Measurements from ENCODE around the gene PLA2G2F.

GRCh38 chr1:20153000-20153418 is 13.9 kb downstream of the PLA2G2F start:
- TF ChIP-seq CTCF (IDR thresholded peaks at IDR 0.05) (no peak), EP300 (IDR thresholded peaks at IDR 0.05; ENCODE audit: low read depth) (no peak), POLR2A (IDR thresholded peaks at IDR 0.05) (no peak)

All from transverse colon (tissue), 3 donors.